ENCODE measurements around the gene E2F3. TPM values are rescaled to one million over a fixed set of nuclear protein-coding genes. Genes with fewer than 3 reads are reported as not detected.

Gene E2F3
- total RNA-seq, 1 donor from 2014 or later: 27.4 TPM

- H3K27me3 ChIP-seq (ENCODE audit: insufficient read depth, low read length): no peaks in the 10 kb centered on the region
- no peaks in the 10 kb centered on the region for H3K9me3 ChIP-seq (ENCODE audit: insufficient read depth, low read depth, low read length)
- Mint-ChIP-seq H3K9me3 (ENCODE audit: unreplicated experiment) (no peaks in the 10 kb centered on the region), H3K27ac (ENCODE audit: unreplicated experiment) (no peak overlapping the region), H3K4me3 (ENCODE audit: unreplicated experiment) (no peak overlapping the region), H3K27me3 (ENCODE audit: low read depth, unreplicated experiment) (no peaks in the 10 kb centered on the region), H3K4me1 (ENCODE audit: low read depth, unreplicated experiment) (peaks cover 5% of the 10 kb centered on the region), H3K36me3 (ENCODE audit: low read depth, unreplicated experiment) (peaks cover 14% of the 10 kb centered on the region)
- no peak overlapping the region for H2AFZ ChIP-seq (ENCODE audit: low read depth, low read length)
- no peaks in the 10 kb centered on the region for H3K4me1 ChIP-seq (ENCODE audit: insufficient read depth, low read length)
- H3K9ac ChIP-seq (ENCODE audit: low read length): no peak overlapping the region
- no peak overlapping the region for H3K4me3 ChIP-seq (ENCODE audit: insufficient read depth, low read depth, low read length)
- no peak overlapping the region for H3K4me2 ChIP-seq (ENCODE audit: low read length)
- H4K20me1 ChIP-seq (ENCODE audit: insufficient read depth, low read length): peaks cover 90% of the 10 kb centered on the region
- peaks cover 91% of the 10 kb centered on the region for H3K79me2 ChIP-seq (ENCODE audit: insufficient read depth, low read length)
- TF ChIP-seq EZH2 (IDR thresholded peaks at IDR 0.05; ENCODE audit: insufficient read depth, low read length) (no peak), CTCF (IDR thresholded peaks at IDR 0.05; ENCODE audit: insufficient read depth, low read depth, low read length) (no peak)
- H3K27ac ChIP-seq (ENCODE audit: low read depth, low read length): no peak overlapping the region
- no peak for DNase-seq (ENCODE audit: low read depth)
- no peaks in the 10 kb centered on the region for H3K36me3 ChIP-seq (ENCODE audit: insufficient read depth, low read length)
- no peak for FAIRE-seq
Observed at GRCh38 chr6:20436719-20437118, 35.0 kb downstream of the E2F3 start.

- Mint-ChIP-seq H3K4me1 (ENCODE audit: low read depth, unreplicated experiment) (peaks cover 5% of the 10 kb centered on the region), H3K4me3 (ENCODE audit: unreplicated experiment) (no peak overlapping the region), H3K36me3 (ENCODE audit: low read depth, unreplicated experiment) (peaks cover 13% of the 10 kb centered on the region), H3K27me3 (ENCODE audit: low read depth, unreplicated experiment) (no peaks in the 10 kb centered on the region), H3K9me3 (ENCODE audit: unreplicated experiment) (no peaks in the 10 kb centered on the region), H3K27ac (ENCODE audit: unreplicated experiment) (no peak overlapping the region)
- TF ChIP-seq EZH2 (IDR thresholded peaks at IDR 0.05; ENCODE audit: insufficient read depth, low read length): no peak
- no peak for TF ChIP-seq CTCF (IDR thresholded peaks at IDR 0.05; ENCODE audit: insufficient read depth, low read depth, low read length)
- Histone ChIP-seq H3K9me3 (ENCODE audit: insufficient read depth, low read depth, low read length) (no peaks in the 10 kb centered on the region), H3K9ac (ENCODE audit: low read length) (no peak overlapping the region), H3K27ac (ENCODE audit: low read depth, low read length) (no peak overlapping the region), H3K4me2 (ENCODE audit: low read length) (no peak overlapping the region), H4K20me1 (ENCODE audit: insufficient read depth, low read length) (peaks cover 89% of the 10 kb centered on the region), H2AFZ (ENCODE audit: low read depth, low read length) (no peak overlapping the region), H3K27me3 (ENCODE audit: insufficient read depth, low read length) (no peaks in the 10 kb centered on the region), H3K4me1 (ENCODE audit: insufficient read depth, low read length) (no peaks in the 10 kb centered on the region), H3K36me3 (ENCODE audit: insufficient read depth, low read length) (no peaks in the 10 kb centered on the region), H3K79me2 (ENCODE audit: insufficient read depth, low read length) (peaks cover 91% of the 10 kb centered on the region), H3K4me3 (ENCODE audit: insufficient read depth, low read depth, low read length) (no peak overlapping the region)
- FAIRE-seq: no peak
- no peak for DNase-seq (ENCODE audit: low read depth)
Observed at GRCh38 chr6:20437639-20438038, 36.0 kb downstream of the E2F3 start.

- no peak overlapping the region for H3K27ac ChIP-seq (ENCODE audit: low read depth, low read length)
- Mint-ChIP-seq H3K4me1 (ENCODE audit: low read depth, unreplicated experiment) (peaks cover 5% of the 10 kb centered on the region), H3K4me3 (ENCODE audit: unreplicated experiment) (no peak overlapping the region), H3K9me3 (ENCODE audit: unreplicated experiment) (no peaks in the 10 kb centered on the region), H3K27me3 (ENCODE audit: low read depth, unreplicated experiment) (no peaks in the 10 kb centered on the region), H3K27ac (ENCODE audit: unreplicated experiment) (no peak overlapping the region), H3K36me3 (ENCODE audit: low read depth, unreplicated experiment) (peaks cover 13% of the 10 kb centered on the region)
- no peak overlapping the region for H2AFZ ChIP-seq (ENCODE audit: low read depth, low read length)
- no peak overlapping the region for H3K4me3 ChIP-seq (ENCODE audit: insufficient read depth, low read depth, low read length)
- FAIRE-seq: no peak
- no peak for DNase-seq (ENCODE audit: low read depth)
- no peak for TF ChIP-seq CTCF (IDR thresholded peaks at IDR 0.05; ENCODE audit: insufficient read depth, low read depth, low read length)
- no peak for TF ChIP-seq EZH2 (IDR thresholded peaks at IDR 0.05; ENCODE audit: insufficient read depth, low read length)
- H3K4me2 ChIP-seq (ENCODE audit: low read length): no peak overlapping the region
- H3K9me3 ChIP-seq (ENCODE audit: insufficient read depth, low read depth, low read length): no peaks in the 10 kb centered on the region
- no peak overlapping the region for H3K9ac ChIP-seq (ENCODE audit: low read length)
- peaks cover 89% of the 10 kb centered on the region for H3K79me2 ChIP-seq (ENCODE audit: insufficient read depth, low read length)
- H3K36me3 ChIP-seq (ENCODE audit: insufficient read depth, low read length): no peaks in the 10 kb centered on the region
- peaks cover 89% of the 10 kb centered on the region for H4K20me1 ChIP-seq (ENCODE audit: insufficient read depth, low read length)
- no peaks in the 10 kb centered on the region for H3K27me3 ChIP-seq (ENCODE audit: insufficient read depth, low read length)
- no peaks in the 10 kb centered on the region for H3K4me1 ChIP-seq (ENCODE audit: insufficient read depth, low read length)
Observed at GRCh38 chr6:20438462-20439070, 36.9 kb downstream of the E2F3 start.

Measured in astrocyte (in vitro differentiated cells and primary cell).